Trophoblast cell (in vitro differentiated cells and primary cell): Measurements from ENCODE around the gene UNC13A.

Source experiments
- DNase-seq, 2 donors: peaks; one replicate each; pipeline ENCODE4 v3.0.0-alpha.2; 2016
- H2AFZ ChIP-seq: 2 replicates; pipeline ENCODE4 v1.6.1; 2013; ENCODE audit warnings: low read length, moderate library complexity, mild to moderate bottlenecking; ENCODE audit not compliant: insufficient read depth, poor library complexity
- H2AK5ac ChIP-seq: 2 replicates; pipeline ENCODE4 v1.6.1; 2013; ENCODE audit warnings: mild to moderate bottlenecking, low read length
- H2BK120ac ChIP-seq: 2 replicates; pipeline ENCODE4 v1.6.1; 2013; ENCODE audit warnings: low read length, mild to moderate bottlenecking, moderate library complexity; ENCODE audit not compliant: insufficient read depth, poor library complexity
- H2BK12ac ChIP-seq: 2 replicates; pipeline ENCODE4 v1.6.1; 2013; ENCODE audit warnings: mild to moderate bottlenecking, low read length, moderate library complexity
- H2BK5ac ChIP-seq: 2 replicates; pipeline ENCODE4 v1.6.1; 2013; ENCODE audit warnings: low read length, low read depth, moderate library complexity, mild to moderate bottlenecking; ENCODE audit not compliant: poor library complexity
- H3K14ac ChIP-seq: 2 replicates; pipeline ENCODE4 v1.6.1; 2013; ENCODE audit warnings: mild to moderate bottlenecking, low read length
- H3K18ac ChIP-seq: 2 replicates; pipeline ENCODE4 v1.6.1; 2013; ENCODE audit warnings: mild to moderate bottlenecking, low read length
- H3K23ac ChIP-seq: 2 replicates; pipeline ENCODE4 v1.6.1; 2013; ENCODE audit warnings: low read length
- H3K27ac ChIP-seq: 2 replicates; pipeline ENCODE4 v1.5.1; 2013; ENCODE audit warnings: low read depth, mild to moderate bottlenecking, inconsistent platforms, low read length, moderate library complexity
- H3K27me3 ChIP-seq: 2 replicates; pipeline ENCODE4 v1.6.1; 2013; ENCODE audit warnings: inconsistent platforms, mild to moderate bottlenecking, low read length, moderate library complexity; ENCODE audit not compliant: insufficient read depth
- H3K36me3 ChIP-seq, 2 experiments: 1 replicate in 1 of 2; 2 replicates in 1 of 2; pipeline ENCODE4 v1.6.1; 2013; ENCODE audit warnings: low read length in 2 of 2, mild to moderate bottlenecking in 2 of 2, moderate library complexity in 1 of 2; ENCODE audit not compliant: insufficient read depth in 2 of 2, control insufficient read depth in 1 of 2
- H3K4ac ChIP-seq: 2 replicates; pipeline ENCODE4 v1.6.1; 2013; ENCODE audit warnings: low read depth, mild to moderate bottlenecking, low read length, moderate library complexity
- H3K4me1 ChIP-seq, 2 experiments: 1 replicate in 1 of 2; 2 replicates in 1 of 2; pipeline ENCODE4 v1.6.1; 2013; ENCODE audit warnings: low read length in 2 of 2, mild to moderate bottlenecking in 2 of 2, moderate library complexity in 1 of 2; ENCODE audit not compliant: insufficient read depth in 2 of 2, control insufficient read depth in 1 of 2
- H3K4me2 ChIP-seq: 2 replicates; pipeline ENCODE4 v1.6.1; 2013; ENCODE audit warnings: inconsistent platforms, mild to moderate bottlenecking, low read length, moderate library complexity
- H3K4me3 ChIP-seq: 2 replicates; pipeline ENCODE4 v1.5.1; 2013; ENCODE audit warnings: mild to moderate bottlenecking, low read depth, low read length, inconsistent platforms
- H3K79me1 ChIP-seq: one replicate; pipeline ENCODE4 v1.6.1; 2013; ENCODE audit warnings: low read length
- H3K79me2 ChIP-seq: 2 replicates; pipeline ENCODE4 v1.6.1; 2013; ENCODE audit warnings: low read length, mild to moderate bottlenecking; ENCODE audit not compliant: control insufficient read depth, insufficient read depth, poor library complexity
- H3K9ac ChIP-seq: 2 replicates; pipeline ENCODE4 v1.6.1; 2013; ENCODE audit warnings: mild to moderate bottlenecking, low read length
- H3K9me3 ChIP-seq: 2 replicates; pipeline ENCODE4 v1.6.1; 2013; ENCODE audit warnings: low read depth, mild to moderate bottlenecking, control low read depth, inconsistent platforms, low read length; ENCODE audit not compliant: insufficient read depth
- H4K12ac ChIP-seq: 2 replicates; pipeline ENCODE4 v1.6.1; 2013; ENCODE audit warnings: low read depth, mild to moderate bottlenecking, low read length, moderate library complexity
- H4K8ac ChIP-seq: 2 replicates; pipeline ENCODE4 v1.6.1; 2013; ENCODE audit warnings: low read depth, mild to moderate bottlenecking, low read length, moderate library complexity
- H4K91ac ChIP-seq: one replicate; pipeline ENCODE4 v1.6.1; 2013; ENCODE audit warnings: low read depth, mild to moderate bottlenecking, low read length, moderate library complexity
- whole genome bisulfite sequencing: extraction: QIAGEN DNeasy Blood & Tissue Kit; methylation state at CpG from one replicate; pipeline ENCODE4 v1.1.7; 2013; ENCODE audit warnings: missing lambda C conversion rate; ENCODE audit not compliant: insufficient read length, insufficient coverage; ENCODE audit errors: extremely low coverage; 5-methylcytosine and 5-hydroxymethylcytosine counted together

UNC13A gene

GRCh38 chr19:17624314-17624991, 63.7 kb downstream of the UNC13A start:
- no peak overlapping the region for H3K4me3 ChIP-seq
- H4K12ac ChIP-seq: no peak overlapping the region
- no peaks in the 10 kb centered on the region for H3K79me1 ChIP-seq
- H3K9ac ChIP-seq: no peak overlapping the region
- no peak overlapping the region for H2BK5ac ChIP-seq
- H2BK12ac ChIP-seq: no peak overlapping the region
- H3K27me3 ChIP-seq: no peaks in the 10 kb centered on the region
- H3K27ac ChIP-seq: no peak overlapping the region
- no peak overlapping the region for H3K18ac ChIP-seq
- no peak overlapping the region for H3K4ac ChIP-seq
- no CpG with 5 or more reads among the region's 16 CpGs for WGBS
- H4K8ac ChIP-seq: no peak overlapping the region
- H4K91ac ChIP-seq: no peak overlapping the region
- no peak overlapping the region for H2BK120ac ChIP-seq
- no peaks in the 10 kb centered on the region for H3K36me3 ChIP-seq
- no peak overlapping the region for H3K4me2 ChIP-seq
- H2AFZ ChIP-seq: no peak overlapping the region
- H3K79me2 ChIP-seq: no peaks in the 10 kb centered on the region
- no peak overlapping the region for H3K23ac ChIP-seq
- H3K9me3 ChIP-seq: peaks cover 8% of the 10 kb centered on the region
- H2AK5ac ChIP-seq: no peak overlapping the region
- DNase-seq: no peak
- no peak overlapping the region for H3K14ac ChIP-seq
- H3K4me1 ChIP-seq: no peaks in the 10 kb centered on the region

- WGBS: no CpG with 5 or more reads among the region's 31 CpGs
- Histone ChIP-seq H3K79me1 (no peaks in the 10 kb centered on the region), H2BK120ac (no peak overlapping the region), H4K12ac (no peak overlapping the region), H3K14ac (no peak overlapping the region), H2BK12ac (no peak overlapping the region), H3K4me1 (no peaks in the 10 kb centered on the region), H4K8ac (no peak overlapping the region), H3K9me3 (peaks cover 8% of the 10 kb centered on the region), H3K23ac (no peak overlapping the region), H4K91ac (no peak overlapping the region), H3K27me3 (no peaks in the 10 kb centered on the region), H2AFZ (no peak overlapping the region), H3K18ac (no peak overlapping the region), H3K4me2 (no peak overlapping the region), H3K36me3 (no peaks in the 10 kb centered on the region), H3K9ac (no peak overlapping the region), H3K27ac (no peak overlapping the region), H3K79me2 (no peaks in the 10 kb centered on the region), H2BK5ac (no peak overlapping the region), H2AK5ac (no peak overlapping the region), H3K4ac (no peak overlapping the region), H3K4me3 (no peak overlapping the region)
- DNase-seq: no peak
Observed at GRCh38 chr19:17623224-17623935, 64.8 kb downstream of the UNC13A start.

GRCh38 chr19:17620696-17621095, 67.5 kb downstream of the UNC13A start:
- no peaks in the 10 kb centered on the region for H3K79me2 ChIP-seq
- no peak overlapping the region for H2BK120ac ChIP-seq
- H3K36me3 ChIP-seq: no peaks in the 10 kb centered on the region
- no peak overlapping the region for H3K4ac ChIP-seq
- no peak overlapping the region for H4K8ac ChIP-seq
- H4K91ac ChIP-seq: no peak overlapping the region
- H3K27me3 ChIP-seq: no peaks in the 10 kb centered on the region
- no peak overlapping the region for H2BK12ac ChIP-seq
- H3K79me1 ChIP-seq: no peaks in the 10 kb centered on the region
- no peaks in the 10 kb centered on the region for H3K4me1 ChIP-seq
- H3K27ac ChIP-seq: no peak overlapping the region
- H3K9ac ChIP-seq: no peak overlapping the region
- no peak overlapping the region for H3K14ac ChIP-seq
- no peak overlapping the region for H3K18ac ChIP-seq
- WGBS: no CpG with 5 or more reads among the region's 1 CpG
- no peak overlapping the region for H3K23ac ChIP-seq
- no peak overlapping the region for H2AK5ac ChIP-seq
- no peak overlapping the region for H3K4me3 ChIP-seq
- H3K4me2 ChIP-seq: no peak overlapping the region
- no peak for DNase-seq
- H2BK5ac ChIP-seq: no peak overlapping the region
- peaks cover 8% of the 10 kb centered on the region for H3K9me3 ChIP-seq
- no peak overlapping the region for H2AFZ ChIP-seq
- H4K12ac ChIP-seq: no peak overlapping the region

GRCh38 chr19:17618936-17619335, 69.2 kb downstream of the UNC13A start:
- WGBS: no CpG with 5 or more reads among the region's 2 CpGs
- Histone ChIP-seq H3K27ac (no peak overlapping the region), H3K14ac (no peak overlapping the region), H2BK5ac (no peak overlapping the region), H2BK120ac (no peak overlapping the region), H3K36me3 (no peaks in the 10 kb centered on the region), H3K79me2 (no peaks in the 10 kb centered on the region), H2AFZ (no peak overlapping the region), H3K9me3 (peaks cover 6% of the 10 kb centered on the region), H4K12ac (no peak overlapping the region), H3K79me1 (no peaks in the 10 kb centered on the region), H3K4me3 (no peak overlapping the region), H2AK5ac (no peak overlapping the region), H3K27me3 (no peaks in the 10 kb centered on the region), H4K8ac (no peak overlapping the region), H3K23ac (no peak overlapping the region), H3K18ac (no peak overlapping the region), H4K91ac (no peak overlapping the region), H3K4ac (no peak overlapping the region), H3K9ac (no peak overlapping the region), H2BK12ac (no peak overlapping the region), H3K4me2 (no peak overlapping the region), H3K4me1 (no peaks in the 10 kb centered on the region)
- no peak for DNase-seq
